ENCODE measurements around the gene FCMR. TPM values are rescaled to one million over a fixed set of nuclear protein-coding genes. Genes with fewer than 3 reads are reported as not detected.

Gene FCMR
- total and polyA plus RNA-seq, 10 of the 15 experiments (the other 5 are each of a cell fraction or from before 2014, with no cell fraction given) = 79.7 to 245 (median 123) TPM

- TF ChIP-seq BCL3 (IDR thresholded peaks at IDR 0.05; ENCODE audit: borderline replicate concordance, insufficient read depth, low read depth, low read length, poor library complexity, severe bottlenecking) (no peak), PAX8 (IDR thresholded peaks at IDR 0.05) (no peak), ZNF687 (IDR thresholded peaks at IDR 0.05) (no peak), GATAD2B (conservative IDR thresholded peaks at IDR 0.05; ENCODE audit: low read depth) (no peak), HDAC6 (IDR thresholded peaks at IDR 0.05; ENCODE audit: unreplicated experiment) (no peak)
Observed at GRCh38 chr1:206891412-206891811, 30.3 kb downstream of the FCMR start (continued).

All from GM12878 (cell line).